Measurements from ENCODE around the gene GAS6.

- TF ChIP-seq MAX (IDR thresholded peaks at IDR 0.05; ENCODE audit: insufficient read depth, insufficient read length) (no peak), CTCF (IDR thresholded peaks at IDR 0.05; ENCODE audit: extremely low read depth in 1 of 2, insufficient read depth in 1 of 2, low read depth in 1 of 2, low read length in 2 of 2) (no peak), FOS (IDR thresholded peaks at IDR 0.05; ENCODE audit: borderline replicate concordance, insufficient read depth, low read length) (no peak)
These were observed 12.0 kb upstream of the GAS6 start for GRCh38 chr13:113875837-113876281.

Data from endothelial cell of umbilical vein (primary cell).